NCI-H2029 treated with DMSO at 0.1 percent for 48 hours (cell line): Measurements from ENCODE around the gene ITGB5.
"Not testable (repeated sequence)": the region's sequence is repeated elsewhere in the genome, so short reads cannot be mapped to it uniquely, and the experiment has no call there.

Experiments
- DNase-seq: peaks from one replicate; lab custom pipeline; 2025; lab: John Stamatoyannopoulos, UW

The ITGB5 gene

DNA sequence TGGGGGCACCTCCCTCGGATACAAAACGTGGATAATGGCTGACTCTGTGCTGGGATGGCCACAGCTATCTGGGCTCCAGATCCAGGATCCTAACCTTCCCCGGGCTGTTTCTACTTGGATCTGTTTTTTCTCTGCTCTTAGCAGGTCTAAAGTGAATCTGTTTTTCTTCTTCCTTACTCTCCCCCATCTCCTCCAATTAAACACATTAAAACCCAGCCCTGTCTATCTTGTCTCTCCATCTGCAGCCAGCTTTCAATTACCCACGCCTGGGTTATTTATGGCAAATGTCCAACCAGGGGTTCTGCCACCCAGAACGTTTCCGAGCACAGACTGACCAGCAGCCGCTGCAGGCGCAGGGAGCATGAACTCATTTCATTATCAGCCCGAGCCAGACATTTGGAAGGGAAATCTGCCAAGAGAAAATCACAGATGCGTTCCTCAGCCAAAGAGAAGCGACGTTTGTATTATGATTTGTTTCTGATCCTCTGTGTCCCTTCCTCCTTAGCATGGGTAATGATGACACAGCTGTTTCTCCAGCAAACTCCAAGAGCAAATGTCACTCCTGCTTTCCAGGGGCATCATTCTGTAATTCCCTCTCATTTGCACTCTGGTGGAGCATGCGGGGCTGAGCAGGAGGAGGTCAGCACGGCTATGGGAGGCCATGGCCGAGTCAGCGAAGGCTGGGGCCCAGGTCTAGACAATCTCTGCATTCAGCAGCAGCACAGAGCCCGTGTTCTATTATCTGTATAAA, 114.9 kb downstream of the ITGB5 start:
- DNase-seq: no peak

DNA sequence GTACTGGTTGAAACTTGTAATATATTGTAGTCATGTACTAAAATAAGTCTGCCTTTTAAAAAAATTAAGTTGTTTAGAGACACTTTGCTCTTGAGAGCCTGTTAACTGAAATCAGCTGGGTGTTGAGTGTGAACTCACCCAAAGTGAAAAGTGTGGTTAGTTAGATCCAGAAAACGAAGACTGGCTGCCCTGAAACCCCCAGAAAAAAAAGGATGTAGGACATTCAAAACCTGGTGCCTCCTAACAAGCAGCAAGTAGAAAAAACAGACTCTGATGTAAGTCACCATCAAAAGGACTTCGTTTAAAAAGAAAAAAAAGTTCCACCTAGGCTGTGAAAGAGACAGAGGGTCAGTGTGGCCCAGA, 116.1 kb downstream of the ITGB5 start:
- no peak for DNase-seq

DNA sequence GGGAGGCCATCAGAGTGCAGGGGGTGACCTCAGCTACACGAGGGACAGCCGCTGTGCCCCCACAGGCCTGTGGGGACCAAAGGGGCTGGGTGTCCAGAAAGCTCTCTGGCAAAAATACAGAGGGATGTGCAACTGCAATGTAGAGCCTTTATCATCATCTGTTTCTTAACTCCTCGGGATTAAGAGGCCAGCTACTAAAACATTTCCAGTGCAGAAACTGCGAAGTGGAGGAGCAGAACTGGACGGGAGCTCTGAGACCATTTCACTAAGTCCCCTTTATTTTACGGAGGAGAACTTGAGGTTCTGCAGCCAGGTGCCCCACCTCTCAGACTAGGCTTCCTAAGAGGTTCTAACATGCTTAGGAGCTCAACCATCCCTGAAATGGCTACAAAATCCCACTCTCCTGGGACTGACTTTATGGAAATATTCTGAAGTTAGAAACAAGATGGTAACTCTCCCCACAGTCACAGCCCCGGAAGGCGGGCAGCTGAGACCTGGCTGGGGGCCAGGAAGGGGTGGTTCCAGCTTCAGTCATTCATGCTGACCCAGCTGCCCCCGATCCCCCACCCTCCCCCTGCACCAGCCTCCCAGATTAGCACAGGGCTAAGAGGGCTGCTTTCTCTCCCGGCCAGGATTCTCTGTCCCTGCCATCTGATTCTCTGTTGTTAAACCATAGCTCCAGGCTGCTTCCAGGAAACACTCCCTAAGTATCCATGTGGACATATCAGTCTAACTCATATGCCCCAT, 116.7 kb downstream of the ITGB5 start:
- DNase-seq: no peak

DNA sequence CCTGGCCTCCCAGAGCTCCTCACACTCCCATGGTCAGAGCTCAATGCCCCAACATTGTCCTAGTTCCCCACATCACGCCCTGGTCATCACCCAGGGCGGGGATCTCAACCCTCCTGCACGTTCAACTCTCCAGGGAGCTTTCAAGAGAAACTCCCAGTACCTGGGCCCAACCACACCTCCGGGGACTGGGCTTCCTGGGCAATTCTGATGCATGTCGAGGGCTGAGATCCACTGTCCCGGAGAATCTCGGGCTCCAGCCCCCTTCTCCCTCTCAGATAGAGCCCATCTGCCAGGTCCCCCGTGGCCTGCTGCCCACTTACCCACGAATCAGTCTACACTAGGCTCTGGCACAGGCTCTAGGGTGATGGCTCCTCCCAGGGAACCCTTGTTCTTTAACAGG, 117.7 kb downstream of the ITGB5 start:
- no peak for DNase-seq

DNA sequence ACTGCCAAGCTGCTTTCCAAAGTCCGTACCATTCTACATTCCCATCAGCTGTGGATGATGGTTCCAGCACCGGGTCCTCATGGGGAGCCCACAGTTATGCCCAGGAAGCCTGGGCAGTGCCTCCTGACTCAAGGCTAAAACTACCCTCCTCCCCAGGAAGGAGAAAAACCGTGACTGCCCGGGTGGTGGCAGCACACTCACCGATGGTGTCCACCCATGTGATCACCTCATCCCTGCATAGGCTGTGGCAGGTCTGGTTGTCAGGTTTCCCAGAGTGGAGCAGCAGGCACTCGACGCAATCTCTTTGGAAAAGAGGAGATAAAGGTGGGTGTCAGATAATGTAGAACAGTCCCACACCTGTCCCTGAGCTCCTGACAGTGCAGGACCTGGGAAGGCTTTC, 118.4 kb downstream of the ITGB5 start:
- DNase-seq: no peak

DNA sequence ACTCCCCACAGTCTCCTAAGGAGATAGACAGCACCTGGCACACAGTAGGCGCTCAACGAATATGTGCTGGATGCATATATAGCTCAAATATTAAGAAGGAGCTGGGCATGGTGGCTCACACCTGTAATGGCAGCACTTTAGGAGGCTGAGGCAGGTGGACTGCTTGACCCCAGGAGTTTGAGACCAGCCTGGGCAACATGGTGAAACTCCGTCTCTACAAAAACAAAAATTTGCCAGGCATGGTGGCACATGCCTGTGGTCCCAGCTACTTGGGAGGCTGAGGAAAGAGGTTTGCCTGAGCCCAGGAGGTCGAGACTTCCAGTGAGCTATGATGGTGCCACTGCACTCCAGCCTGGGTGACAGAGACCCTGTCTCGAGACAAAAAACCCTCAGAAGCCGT, 119.5 kb downstream of the ITGB5 start:
- no peak for DNase-seq

DNA sequence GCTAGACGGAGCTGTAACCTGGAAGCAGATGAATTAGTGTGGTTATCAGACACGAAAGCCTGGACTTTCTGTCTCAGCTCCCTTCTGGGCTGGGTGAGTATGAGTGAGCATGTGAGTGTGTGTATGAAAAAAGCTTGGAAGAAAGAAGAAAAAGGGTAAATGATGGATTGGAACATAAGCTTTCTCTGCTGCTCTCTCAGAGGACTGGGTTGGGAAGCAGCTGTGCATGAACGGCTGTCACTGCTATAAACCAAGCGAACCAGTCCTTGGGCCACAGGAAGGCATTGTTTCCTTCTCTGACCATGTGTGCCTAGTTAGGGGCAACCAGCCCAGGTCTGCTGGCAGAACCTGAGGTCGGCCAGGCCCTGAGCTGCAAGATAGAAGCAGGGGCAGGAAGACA, 119.9 kb downstream of the ITGB5 start:
- DNase-seq: no peak

DNA sequence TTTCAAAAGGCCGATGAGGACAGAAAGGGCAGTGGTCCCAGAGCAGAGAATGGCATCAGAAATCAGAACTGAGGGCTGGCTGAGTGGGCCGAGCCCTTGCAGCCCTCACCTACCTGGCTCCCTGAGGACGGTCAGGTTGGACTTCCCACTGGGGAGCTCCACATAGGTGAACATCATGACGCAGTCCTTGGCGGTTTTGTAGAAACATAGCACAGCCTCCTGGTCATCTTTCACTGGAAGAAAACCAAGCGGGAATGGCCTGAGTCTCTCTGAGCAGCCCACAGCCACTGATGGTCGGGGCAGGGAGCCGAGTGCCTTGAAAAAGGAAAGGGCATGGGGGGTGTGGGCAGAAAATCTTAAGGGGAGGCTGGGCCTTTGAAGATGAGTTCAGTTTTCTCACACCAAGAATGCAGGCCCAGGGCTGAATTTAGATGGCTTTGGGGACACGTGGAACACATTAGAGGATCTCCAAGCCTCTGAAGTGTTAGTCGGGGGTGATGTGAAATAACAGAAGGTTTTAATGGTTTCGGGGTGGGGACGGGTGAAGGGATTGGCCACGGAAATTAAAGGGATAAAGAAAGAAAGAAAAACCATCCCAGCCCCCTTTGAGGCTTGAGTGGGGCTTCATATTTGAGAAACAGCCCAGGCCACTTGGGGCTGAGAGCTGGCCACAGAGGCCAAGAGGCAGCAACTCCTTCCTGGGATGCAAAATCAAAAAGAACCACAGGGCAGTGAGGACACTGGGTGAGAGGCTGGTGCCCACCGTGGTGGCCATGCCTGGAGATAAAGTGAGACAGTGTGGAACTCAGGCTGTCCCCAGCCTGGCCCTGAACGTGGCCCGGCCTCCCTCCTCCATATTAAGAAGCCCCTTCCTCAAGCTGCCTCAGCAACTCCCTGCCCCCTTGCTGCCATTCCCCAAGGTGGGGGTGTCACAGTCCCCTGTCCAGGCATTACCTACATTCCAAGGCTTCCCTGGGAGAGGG, 120.8 kb downstream of the ITGB5 start:
- DNase-seq: no peak

DNA sequence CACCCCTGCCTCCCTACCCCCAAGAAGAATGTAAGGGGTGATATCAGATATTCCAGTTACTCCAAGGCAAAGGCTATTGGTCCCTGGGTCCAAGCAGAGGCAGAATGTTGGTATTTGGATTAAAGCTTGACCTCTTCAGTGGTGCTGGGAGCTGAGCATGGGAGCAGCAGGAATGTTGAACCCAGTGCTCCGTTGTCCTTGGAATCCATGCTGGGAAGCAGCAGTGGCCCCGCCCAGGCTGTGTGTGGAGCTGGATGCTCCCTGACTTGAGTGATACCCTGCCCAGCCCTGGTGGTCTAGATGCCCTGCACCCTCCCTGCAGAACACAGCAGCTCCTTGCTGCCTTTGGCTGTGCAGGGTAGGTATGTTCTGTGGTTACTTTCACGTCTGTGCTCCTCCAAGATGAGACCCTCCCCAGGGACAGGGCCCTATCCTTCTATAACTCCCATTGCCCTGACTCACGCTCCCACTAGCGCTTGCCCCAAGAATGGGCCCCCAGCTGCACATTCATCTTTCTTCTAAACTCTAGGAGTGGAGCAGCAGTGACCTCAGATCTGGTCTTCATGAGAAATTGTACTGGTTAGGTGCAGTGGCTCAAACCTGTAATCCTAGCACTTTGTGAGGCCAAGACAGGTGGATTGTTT, 121.8 kb downstream of the ITGB5 start:
- no peak for DNase-seq

DNA sequence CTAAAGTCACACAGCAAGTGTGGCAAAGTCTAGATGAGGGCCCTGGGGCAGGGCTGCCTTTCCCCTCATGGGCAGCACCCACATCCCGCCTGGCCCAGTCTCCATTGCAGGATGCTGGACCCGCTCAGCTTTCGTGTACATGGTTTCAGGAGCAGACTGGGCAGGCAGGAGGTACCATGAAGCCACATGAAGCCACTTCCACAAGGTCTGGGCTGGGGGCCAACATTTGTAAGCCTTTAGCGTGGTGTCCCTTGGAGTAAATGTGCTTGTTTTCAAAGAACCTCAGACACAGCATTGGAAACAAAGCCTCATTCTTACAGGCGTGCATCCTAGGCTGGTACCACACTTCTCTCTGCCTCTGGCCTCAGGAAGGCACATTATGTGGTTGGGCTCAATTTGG, 122.4 kb downstream of the ITGB5 start:
- no peak for DNase-seq

DNA sequence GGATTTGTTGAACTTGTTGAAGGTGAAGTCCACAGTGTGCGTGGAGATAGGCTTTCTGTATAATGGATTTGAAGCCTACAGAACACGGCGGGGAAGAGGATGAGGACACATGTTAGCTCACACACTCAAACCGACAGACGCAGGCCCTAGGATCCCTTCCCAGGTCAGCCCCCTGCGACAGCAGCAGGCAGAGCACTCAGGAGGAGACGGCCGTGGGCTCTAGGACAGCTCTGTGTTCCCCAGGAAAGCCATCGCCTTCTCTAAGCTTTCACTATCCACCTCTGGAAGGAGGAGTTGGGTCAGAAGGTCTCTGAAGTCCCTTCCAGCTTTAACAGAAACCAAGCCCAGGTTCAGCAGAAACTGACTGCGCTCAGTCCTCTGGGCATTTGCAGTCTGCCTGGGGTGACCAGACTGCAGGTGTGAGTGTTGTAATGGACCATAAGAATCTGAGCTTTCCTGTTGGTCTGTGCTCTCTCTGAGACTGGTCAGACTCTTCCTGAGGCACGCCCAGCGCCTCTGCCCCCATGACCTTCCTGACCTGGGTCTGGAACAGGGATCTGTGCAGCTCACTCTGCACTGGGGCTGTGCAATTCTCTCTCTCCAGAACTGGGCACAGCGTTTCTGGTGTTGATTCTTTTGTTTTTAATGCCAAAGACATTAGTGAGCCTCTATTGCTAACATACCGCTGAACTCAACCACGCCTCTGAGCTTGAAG, 123.4 kb downstream of the ITGB5 start:
- no peak for DNase-seq

DNA sequence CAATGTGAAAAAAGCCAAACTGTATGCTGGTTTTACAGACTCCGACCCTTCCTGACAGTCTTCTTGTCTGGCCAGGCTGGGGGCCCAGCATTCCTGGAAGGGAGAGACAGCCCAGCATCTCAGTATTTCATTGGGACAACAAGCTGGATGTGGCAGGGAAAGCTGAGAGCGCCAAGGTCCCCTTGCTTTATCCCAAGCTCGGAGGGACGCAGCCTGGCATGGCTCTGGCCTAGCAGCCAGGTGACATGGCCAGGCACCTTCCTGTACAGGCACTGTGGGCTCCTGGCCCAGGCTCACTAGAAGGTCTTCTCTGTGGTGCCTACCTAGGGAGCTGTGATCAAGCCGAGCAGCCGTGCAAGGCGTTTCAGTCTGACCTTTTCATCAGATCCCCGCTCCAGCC, 124.0 kb downstream of the ITGB5 start:
- no peak for DNase-seq

DNA sequence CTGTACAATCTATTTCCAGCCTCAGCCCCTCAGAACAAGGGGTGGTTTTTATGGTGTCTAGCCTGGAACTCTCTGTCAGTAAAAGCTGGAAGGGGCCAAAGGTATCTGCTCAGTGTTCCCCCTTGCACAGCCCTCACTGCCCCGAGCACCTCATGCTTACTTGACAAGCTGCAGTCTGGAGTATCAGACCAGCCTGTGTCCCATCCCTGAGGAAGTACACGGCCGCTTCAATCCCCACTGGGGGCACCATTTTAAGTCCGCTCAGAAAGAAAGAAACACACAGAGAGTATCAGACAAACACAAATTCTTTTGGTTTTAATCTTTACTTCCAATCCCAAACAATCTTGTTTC, 124.5 kb downstream of the ITGB5 start:
- DNase-seq: no peak

DNA sequence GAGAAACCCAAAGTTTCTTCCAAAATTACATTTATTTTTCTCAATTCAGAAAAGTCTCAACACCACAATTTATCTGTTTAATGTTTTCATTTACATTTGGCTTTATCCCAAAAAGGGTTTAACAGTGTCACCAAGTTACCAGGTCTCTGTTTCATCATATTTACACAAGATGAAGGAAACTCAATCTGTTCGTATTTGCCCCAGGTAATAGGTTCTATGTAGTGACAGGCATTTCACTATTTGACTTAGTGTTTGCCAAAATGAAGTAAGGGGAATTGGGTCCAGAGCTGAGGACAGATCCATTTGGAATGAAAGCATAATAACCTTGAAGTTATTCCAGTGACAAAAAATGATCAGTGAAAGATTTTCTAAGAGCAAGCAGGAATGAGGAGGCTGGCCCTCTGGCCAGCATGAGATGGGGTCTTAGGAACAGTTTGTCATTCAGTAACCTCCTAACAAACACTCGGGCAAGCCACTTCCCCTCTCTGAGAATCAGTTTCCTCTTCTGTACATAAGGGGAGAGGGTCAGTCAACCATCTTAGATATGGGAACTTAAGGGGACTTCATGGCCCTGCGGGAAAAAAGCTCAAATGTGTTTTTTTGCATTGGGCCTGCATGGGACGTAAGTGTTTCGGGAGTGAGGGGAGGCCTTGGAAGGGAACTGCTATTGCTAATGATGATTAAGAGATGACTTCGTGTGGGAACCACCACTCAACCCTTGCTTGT, 125.1 kb downstream of the ITGB5 start:
- DNase-seq: no peak

DNA sequence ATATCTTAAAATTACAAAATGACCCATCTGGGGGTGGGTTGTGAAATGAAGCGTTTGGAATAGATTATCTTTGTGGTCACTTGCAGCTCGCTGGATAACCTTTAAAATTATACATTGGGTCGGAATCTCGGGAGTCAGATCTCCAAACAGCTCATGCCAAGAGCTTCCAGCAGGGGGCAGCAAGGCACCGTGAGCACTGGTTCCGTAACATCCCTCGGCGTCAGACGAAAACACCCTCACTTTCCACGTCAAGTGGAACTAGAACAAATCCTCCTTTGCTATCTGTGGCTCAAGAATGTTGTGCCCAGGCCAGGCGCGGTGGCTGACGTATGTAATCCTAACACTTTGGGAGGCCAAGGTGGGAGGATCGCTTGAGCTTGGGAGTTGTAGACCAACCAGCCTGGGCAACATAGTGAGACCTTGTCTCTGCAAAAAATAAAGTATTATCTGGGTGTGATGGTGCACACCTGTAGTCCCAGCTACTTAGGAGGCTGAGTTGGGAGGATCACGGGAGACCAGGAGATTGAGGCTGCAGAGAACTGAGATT, 125.8 kb downstream of the ITGB5 start:
- DNase-seq: peak; percentile 70

DNA sequence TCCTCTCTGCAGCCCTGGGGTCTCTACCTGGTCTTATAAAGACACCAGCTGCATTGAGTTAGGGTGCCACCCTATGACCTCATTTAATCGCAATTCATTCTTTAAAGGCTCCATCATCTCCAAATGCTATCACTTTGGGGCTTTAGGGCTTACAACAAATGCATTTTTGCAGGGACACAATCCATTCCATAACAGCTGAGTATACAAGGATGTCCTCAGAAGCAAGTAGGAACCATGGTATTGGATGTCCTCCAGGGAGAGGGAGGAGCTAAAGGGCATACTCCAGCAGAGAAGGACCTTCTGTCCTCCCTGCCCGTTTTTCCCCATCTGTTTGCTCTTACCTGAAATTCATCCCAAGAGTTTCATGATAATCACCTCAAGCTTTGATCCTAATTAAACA, 126.6 kb downstream of the ITGB5 start:
- peak; percentile 70 for DNase-seq

DNA sequence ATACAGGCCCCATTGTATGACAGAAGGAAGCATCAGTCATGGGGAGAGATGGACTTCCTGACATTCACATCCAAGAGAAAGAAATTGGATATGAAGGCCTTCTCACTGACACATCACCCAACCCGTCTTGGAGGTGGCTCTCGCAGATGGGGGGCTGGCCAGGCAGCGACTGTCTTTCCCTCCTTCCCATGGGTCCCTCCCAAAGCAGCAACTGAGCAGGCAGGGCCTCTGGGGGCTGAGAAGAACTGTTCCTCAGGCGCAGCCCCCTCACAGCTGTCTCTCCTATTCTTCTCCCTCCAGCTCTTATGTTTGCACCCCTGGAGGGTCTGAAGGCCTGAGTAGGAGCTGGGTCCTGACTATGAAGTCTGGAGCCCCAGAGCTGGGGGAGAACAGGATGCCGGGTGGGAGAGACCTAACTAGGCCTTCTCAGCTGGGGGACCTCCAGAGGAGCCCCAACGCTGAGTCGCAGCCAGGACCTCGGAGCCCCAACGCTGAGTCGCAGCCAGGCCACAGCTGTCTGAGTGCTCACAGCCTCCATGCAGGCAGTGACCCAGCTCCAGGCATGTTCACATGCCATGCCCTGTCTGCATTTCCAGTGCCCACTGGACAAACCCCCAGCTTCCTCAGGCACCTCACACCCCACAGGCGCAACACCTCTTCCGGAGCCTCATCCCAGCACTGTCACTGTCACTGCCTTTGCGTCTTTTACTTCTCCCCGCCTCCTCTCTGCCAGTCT, 127.3 kb downstream of the ITGB5 start:
- DNase-seq: no peak

DNA sequence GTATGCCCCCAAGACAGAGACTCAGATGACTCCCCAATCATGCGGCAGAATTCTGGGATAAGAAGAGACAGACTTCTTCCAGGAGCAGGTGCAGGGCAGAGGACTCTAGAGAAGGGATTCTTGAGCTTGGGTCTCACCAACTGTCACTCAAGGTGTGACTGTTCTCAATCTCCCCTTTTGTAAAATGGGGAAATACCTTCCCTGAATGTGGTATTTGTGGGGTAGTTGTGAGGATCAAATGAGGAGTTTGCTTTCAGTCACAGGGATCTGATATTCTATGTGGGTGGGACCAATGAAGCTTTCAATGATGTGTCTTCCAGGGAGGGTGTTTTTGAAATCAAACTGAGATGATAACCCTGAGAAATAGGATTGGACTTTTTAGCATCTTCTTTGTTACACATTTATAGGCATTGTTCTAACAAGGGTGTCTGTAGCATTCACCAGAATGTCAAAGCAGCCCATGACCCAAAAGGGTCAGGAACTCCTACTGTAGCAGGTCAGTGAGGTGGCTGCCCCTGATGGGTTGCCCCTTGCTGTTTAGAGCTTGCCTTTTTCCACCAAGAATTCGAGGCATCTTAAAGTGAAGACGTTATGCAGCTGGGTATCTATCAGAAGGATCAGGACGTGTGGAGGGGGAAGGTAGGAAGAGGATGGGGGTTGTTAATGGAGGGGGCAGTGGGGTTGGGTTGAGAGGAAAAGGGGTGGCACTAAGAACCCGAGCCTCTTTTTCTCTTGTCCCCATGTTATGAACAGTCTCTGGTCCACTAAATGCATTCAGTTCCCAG, 128.1 kb downstream of the ITGB5 start:
- DNase-seq: no peak

DNA sequence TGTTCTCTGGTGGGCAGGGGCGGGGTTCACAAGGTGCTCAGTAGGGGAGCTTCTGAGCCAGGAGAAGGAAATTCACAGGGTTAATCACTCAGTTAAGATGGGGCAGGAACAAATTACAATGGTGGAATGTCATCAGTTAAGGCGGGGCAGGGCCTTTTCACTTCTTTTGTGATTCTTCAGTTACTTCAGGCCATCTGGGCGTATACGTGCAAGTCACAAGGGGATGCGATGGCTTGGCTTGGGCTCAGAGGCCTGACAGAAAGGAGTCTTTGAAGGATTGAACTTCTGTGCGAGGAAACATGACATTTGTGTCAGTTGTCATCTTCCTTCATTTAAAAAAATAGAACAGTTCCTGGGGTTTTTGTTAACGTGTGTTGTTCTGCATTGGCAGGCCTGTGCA, 129.2 kb downstream of the ITGB5 start:
- DNase-seq: not testable (repeated sequence)
